PC-3 (cell line): ENCODE measurements around the gene PSG3.
"Not testable (repeated sequence)": the region's sequence is repeated elsewhere in the genome, so short reads cannot be mapped to it uniquely, and the experiment has no call there.

Experiments
- CTCF ChIP-seq: fragments of 300-600 bp; sonication (generic); conservative IDR thresholded peaks from 2 replicates; pipeline ENCODE4 v1.5.1; 2017; ENCODE audit warnings: antibody characterized with exemption, low read depth, mild to moderate bottlenecking, low read length
- EZH2 ChIP-seq: fragments of 300-600 bp; sonication (generic); IDR thresholded peaks from one replicate; pipeline ENCODE4 v1.6.1; 2017; ENCODE audit warnings: antibody characterized with exemption, mild to moderate bottlenecking, low read length; ENCODE audit not compliant: unreplicated experiment
- EZH2phosphoT487 ChIP-seq: fragments of 300-600 bp; sonication (generic); IDR thresholded peaks from 2 replicates; pipeline ENCODE4 v1.6.1; 2018; ENCODE audit warnings: mild to moderate bottlenecking, antibody characterized with exemption, low read length, borderline replicate concordance

- TF ChIP-seq CTCF, EZH2, EZH2phosphoT487: not testable (repeated sequence)
Measured at GRCh38 chr19:42714000-42714399, 26.3 kb downstream of the PSG3 start.
